ENCODE data around the gene GMCL2. TPM values are rescaled to one million over a fixed set of nuclear protein-coding genes. Genes with fewer than 3 reads are reported as not detected.

GMCL2 gene
- polyA plus RNA-seq, 1 of the 3 experiments (the other 2 are of a cell fraction): not detected

- Histone ChIP-seq H3K9me2 (no peaks in the 10 kb centered on the region), H3K4me1 (ENCODE audit: control insufficient read depth in 1 of 2, insufficient read depth in 2 of 2, low read depth in 1 of 2, low read length in 1 of 2) (no peaks in the 10 kb centered on the region), H4K20me1 (ENCODE audit: insufficient read depth) (no peaks in the 10 kb centered on the region), H3K27ac (ENCODE audit: low read depth in 2 of 2, low read length in 1 of 2) (no peak overlapping the region), H3K4me2 (no peak overlapping the region), H3K79me2 (ENCODE audit: insufficient read depth) (no peaks in the 10 kb centered on the region), H3K9me3 (no peaks in the 10 kb centered on the region), H3K9ac (no peak overlapping the region), H2AFZ (ENCODE audit: low read depth) (no peak overlapping the region), H3F3A (replicated peaks; ENCODE audit: insufficient read depth) (peaks cover 3% of the 10 kb centered on the region), H3K27me3 (ENCODE audit: insufficient read depth) (no peaks in the 10 kb centered on the region; the same call in 1 of the 2 replicates), H3K36me3 (replicated peaks in 1 of 2; ENCODE audit: control insufficient read depth in 1 of 2, insufficient read depth in 2 of 2, low read length in 1 of 2) (no peaks in the 10 kb centered on the region), H3K4me3 (ENCODE audit: low read depth in 2 of 2, low read length in 1 of 2) (no peak overlapping the region)
- POLR2A ChIA-PET: no interaction called here
- TF ChIP-seq FOSL2 (IDR thresholded peaks at IDR 0.05; ENCODE audit: borderline replicate concordance, low read depth): no peak
- no peak for TF ChIP-seq GABPA (IDR thresholded peaks at IDR 0.05; ENCODE audit: low read depth)
- TF ChIP-seq CHD2 (IDR thresholded peaks at IDR 0.05; ENCODE audit: low read length, partially characterized antibody): no peak
- TF ChIP-seq TCF12 (IDR thresholded peaks at IDR 0.05): no peak
- no peak for TF ChIP-seq ZBTB33 (IDR thresholded peaks at IDR 0.05; ENCODE audit: borderline replicate concordance, low read depth)
- TF ChIP-seq MXI1 (IDR thresholded peaks at IDR 0.05; ENCODE audit: low read depth, low read length): no peak
- no peak for TF ChIP-seq MEF2A (IDR thresholded peaks at IDR 0.05; ENCODE audit: borderline replicate concordance, low read depth)
- TF ChIP-seq RAD21 (IDR thresholded peaks at IDR 0.05; ENCODE audit: low read length): peak; percentile 37; the same call in 1 of the 2 replicates
- TF ChIP-seq CTCF (IDR thresholded peaks at IDR 0.05): peak; percentile 47
- no peak for TF ChIP-seq GATA2 (CRISPR knock-in tag; IDR thresholded peaks at IDR 0.05)
- no peak for TF ChIP-seq EP300 (IDR thresholded peaks at IDR 0.05; ENCODE audit: borderline replicate concordance in 1 of 2, low read depth in 1 of 2, low read length in 1 of 2)
- no peak for TF ChIP-seq USF1 (IDR thresholded peaks at IDR 0.05; ENCODE audit: borderline replicate concordance, low read depth)
- TF ChIP-seq POLR2AphosphoS5 (IDR thresholded peaks at IDR 0.05; ENCODE audit: low read depth, low read length): no peak
- no peak for TF ChIP-seq RCOR1 (IDR thresholded peaks at IDR 0.05; ENCODE audit: low read length)
- TF ChIP-seq NRF1 (IDR thresholded peaks at IDR 0.05; ENCODE audit: low read depth, low read length): no peak
- CTCF ChIA-PET: interaction anchor here (0.8 to 2.3 kb wide), 7 partner anchors 11 to 393 kb away, joined by 3 to 9 read pairs (median 3); partner anchors contain the start of gene COL23A1
- 78% methylated on average over 8 of the region's 8 CpGs for WGBS (ENCODE audit: low lambda C conversion rate)
- peak; percentile 65 for DNase-seq
Measured at GRCh38 chr5:178196986-178197385, 9.8 kb upstream of the GMCL2 start.
